H1 (cell line): Measurements from ENCODE around the gene CYP2W1. TPM values are rescaled to one million over a fixed set of nuclear protein-coding genes. Genes with fewer than 3 reads are reported as not detected.

Source experiments
- ATF2 ChIP-seq: IDR thresholded peaks from 2 replicates; pipeline ENCODE4 v1.6.1; 2012; ENCODE audit warnings: low read length, inconsistent platforms
- CREB1 ChIP-seq: IDR thresholded peaks from 2 replicates; pipeline ENCODE4 v1.6.1; 2012; ENCODE audit warnings: inconsistent platforms
- FOSL1 ChIP-seq: IDR thresholded peaks from 2 replicates; pipeline ENCODE4 v1.6.1; 2011; ENCODE audit warnings: mild to moderate bottlenecking, low read depth, low read length, moderate library complexity; ENCODE audit not compliant: insufficient read depth
- KDM4A ChIP-seq: IDR thresholded peaks from one replicate; pipeline ENCODE4 v1.7.1; 2012; ENCODE audit warnings: low read depth, mild to moderate bottlenecking, moderate library complexity, low read length, inconsistent platforms; ENCODE audit not compliant: severe bottlenecking
- MAFK ChIP-seq: IDR thresholded peaks from 2 replicates; pipeline ENCODE4 v1.6.1; 2012; ENCODE audit warnings: low read depth, mild to moderate bottlenecking, improper control_type of control experiment, low read length
- RBBP5 ChIP-seq: IDR thresholded peaks from 2 replicates; pipeline ENCODE4 v1.7.1; 2012; ENCODE audit warnings: low read depth, mild to moderate bottlenecking, inconsistent platforms, low read length, moderate library complexity, borderline replicate concordance
- RNF2 ChIP-seq: fragments of 200-900, 300-1000 bp; sonication (generic); IDR thresholded peaks from 2 replicates; pipeline ENCODE4 v1.7.1; 2016; ENCODE audit warnings: borderline replicate concordance, low read depth, mild to moderate bottlenecking, antibody characterized with exemption, low read length; ENCODE audit not compliant: poor library complexity, severe bottlenecking; ENCODE audit errors: missing control alignments
- SIRT6 ChIP-seq: IDR thresholded peaks from one replicate; pipeline ENCODE4 v1.7.1; 2012; ENCODE audit warnings: low read length, inconsistent platforms
- polyA plus RNA-seq, 7 experiments: library from polyadenylated mRNA; depleted of rRNA in 3 of 7; stranded (reverse) in 5 of 7; unstranded in 2 of 7; fragments of >200 nt in 5 of 7; fragments of 200-250 nt in 2 of 7; gene quantifications; 1 replicate in 5 of 7; 2 replicates in 1 of 7; 4 replicates in 1 of 7; pipeline versions ENCODE4 v1.2.1 to v1.2.3, GENCODE V29; 2011 to 2013; ENCODE audit warnings: missing spikeins in 2 of 7, mixed read lengths in 2 of 7
- total RNA-seq: library from RNA; stranded (reverse); fragmentation: NEBNext Ultra II Directional; extraction: Animal tissue kit (Norgen Biotek cat#: 25700); gene quantifications from 2 replicates; pipeline ENCODE4 v1.2.1, GENCODE V29; 2021

Gene CYP2W1
- total and polyA plus RNA-seq, 2 of the 8 experiments (the other 6 are each of a cell fraction or from before 2014, with no cell fraction given): not detected

DNA sequence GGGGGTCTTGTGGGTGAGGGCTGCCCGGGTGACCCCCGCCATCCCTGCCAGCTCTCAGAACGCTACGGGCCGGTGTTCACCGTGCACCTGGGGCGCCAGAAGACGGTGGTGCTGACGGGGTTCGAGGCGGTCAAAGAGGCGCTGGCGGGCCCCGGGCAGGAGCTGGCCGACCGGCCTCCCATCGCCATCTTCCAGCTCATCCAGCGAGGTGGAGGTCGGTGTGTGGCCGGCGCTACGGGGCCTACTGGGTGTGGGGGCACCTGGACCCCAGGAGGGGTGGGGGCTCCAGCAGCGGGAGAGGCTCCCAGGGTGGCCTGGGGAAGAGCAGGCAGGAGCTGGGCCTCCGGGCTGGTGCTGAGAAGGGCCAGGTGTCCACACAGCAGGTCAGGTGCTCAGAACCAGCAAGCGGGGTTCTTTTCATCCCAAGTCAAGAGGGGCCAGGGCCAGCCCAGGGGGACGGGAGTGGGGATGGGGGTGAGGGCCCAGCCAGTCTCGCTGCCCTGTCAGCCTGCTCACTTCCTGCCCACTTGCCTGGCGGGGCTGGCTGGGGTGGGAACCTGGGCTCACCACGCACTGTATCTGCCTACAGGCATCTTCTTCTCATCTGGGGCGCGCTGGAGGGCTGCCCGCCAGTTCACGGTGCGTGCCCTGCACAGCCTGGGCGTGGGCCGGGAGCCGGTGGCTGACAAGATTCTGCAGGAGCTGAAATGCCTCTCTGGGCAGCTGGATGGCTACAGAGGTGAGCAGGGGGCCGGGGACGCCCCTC is 1.6 kb downstream of the CYP2W1 start (continued):
- TF ChIP-seq RNF2 (no peak), CREB1 (no peak), ATF2 (no peak), KDM4A (no peak), SIRT6 (no peak), RBBP5 (no peak), FOSL1 (no peak), MAFK (no peak)
